Measurements from ENCODE around the gene GNAQ. TPM values are rescaled to one million over a fixed set of nuclear protein-coding genes. Genes with fewer than 3 reads are reported as not detected.

The GNAQ gene
- total RNA-seq, 2 experiments from 2014 or later = 17.8 to 18.1 TPM

- intact Hi-C loops (cut with micrococcal nuclease) = no loop called here
- Mint-ChIP-seq H3K27ac (no peak overlapping the region), H3K27me3 (no peaks in the 10 kb centered on the region), H3K9me3 (peaks cover 2% of the 10 kb centered on the region), H3K4me1 (ENCODE audit: low read depth) (peaks cover 2% of the 10 kb centered on the region), H3K4me3 (no peak overlapping the region), H3K36me3 (ENCODE audit: low read depth) (peaks cover 6% of the 10 kb centered on the region)
- DNase-seq (no peak), ATAC-seq (no peak)
- ChIA-PET CTCF (interaction anchor here (1.2 kb wide), 1 partner anchor 18 kb away, joined by 4 read pairs; no protein-coding TSS in a partner anchor), POLR2A (no interaction called here)
- TF ChIP-seq, protein P1, sequence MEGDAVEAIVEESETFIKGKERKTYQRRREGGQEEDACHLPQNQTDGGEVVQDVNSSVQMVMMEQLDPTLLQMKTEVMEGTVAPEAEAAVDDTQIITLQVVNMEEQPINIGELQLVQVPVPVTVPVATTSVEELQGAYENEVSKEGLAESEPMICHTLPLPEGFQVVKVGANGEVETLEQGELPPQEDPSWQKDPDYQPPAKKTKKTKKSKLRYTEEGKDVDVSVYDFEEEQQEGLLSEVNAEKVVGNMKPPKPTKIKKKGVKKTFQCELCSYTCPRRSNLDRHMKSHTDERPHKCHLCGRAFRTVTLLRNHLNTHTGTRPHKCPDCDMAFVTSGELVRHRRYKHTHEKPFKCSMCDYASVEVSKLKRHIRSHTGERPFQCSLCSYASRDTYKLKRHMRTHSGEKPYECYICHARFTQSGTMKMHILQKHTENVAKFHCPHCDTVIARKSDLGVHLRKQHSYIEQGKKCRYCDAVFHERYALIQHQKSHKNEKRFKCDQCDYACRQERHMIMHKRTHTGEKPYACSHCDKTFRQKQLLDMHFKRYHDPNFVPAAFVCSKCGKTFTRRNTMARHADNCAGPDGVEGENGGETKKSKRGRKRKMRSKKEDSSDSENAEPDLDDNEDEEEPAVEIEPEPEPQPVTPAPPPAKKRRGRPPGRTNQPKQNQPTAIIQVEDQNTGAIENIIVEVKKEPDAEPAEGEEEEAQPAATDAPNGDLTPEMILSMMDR (IDR thresholded peaks at IDR 0.05) = no peak
Measured at GRCh38 chr9:77770340-77770739, 261.3 kb downstream of the GNAQ start.

DNA sequence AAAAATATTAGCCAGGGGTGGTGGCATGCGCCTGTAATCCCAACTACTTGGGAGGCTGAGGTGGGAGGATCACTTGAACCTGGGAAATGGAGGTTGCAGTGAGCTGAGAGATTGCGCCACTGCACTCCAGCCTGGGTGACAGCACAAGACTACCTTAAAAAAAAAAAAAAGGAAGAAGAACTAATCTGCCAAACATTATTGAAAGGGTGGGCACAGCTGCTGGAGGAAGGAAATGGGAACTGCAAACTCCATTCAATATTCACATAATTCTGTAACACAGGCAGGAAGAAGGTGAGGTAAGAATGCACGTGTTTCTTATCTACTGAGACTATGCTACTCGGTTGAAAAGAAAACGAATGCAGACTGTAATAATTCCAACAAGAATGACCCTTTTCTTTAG lies 262.4 kb downstream of the GNAQ start:
- peaks cover 6% of the 10 kb centered on the region for H3K36me3 Mint-ChIP-seq (ENCODE audit: low read depth)
- CTCF ChIA-PET = no interaction called here
- TF ChIP-seq, protein P1 (IDR thresholded peaks at IDR 0.05) = no peak
- POLR2A ChIA-PET = no interaction called here
- H3K27ac Mint-ChIP-seq = no peak overlapping the region
- intact Hi-C loops (cut with micrococcal nuclease) = no loop called here
- no peaks in the 10 kb centered on the region for H3K27me3 Mint-ChIP-seq
- DNase-seq = no peak
- H3K4me3 Mint-ChIP-seq = no peak overlapping the region
- ATAC-seq = no peak
- H3K9me3 Mint-ChIP-seq = peaks cover 2% of the 10 kb centered on the region
- peaks cover 3% of the 10 kb centered on the region for H3K4me1 Mint-ChIP-seq (ENCODE audit: low read depth)

- H3K27me3 Mint-ChIP-seq = no peaks in the 10 kb centered on the region
- TF ChIP-seq, protein P1 (IDR thresholded peaks at IDR 0.05) = no peak
- peaks cover 2% of the 10 kb centered on the region for H3K4me1 Mint-ChIP-seq (ENCODE audit: low read depth)
- ATAC-seq = no peak
- intact Hi-C loops (cut with micrococcal nuclease) = no loop called here
- H3K9me3 Mint-ChIP-seq = peaks cover 2% of the 10 kb centered on the region
- no peak for DNase-seq
- H3K27ac Mint-ChIP-seq = no peak overlapping the region
- H3K4me3 Mint-ChIP-seq = no peak overlapping the region
- POLR2A ChIA-PET = no interaction called here
- peaks cover 7% of the 10 kb centered on the region for H3K36me3 Mint-ChIP-seq (ENCODE audit: low read depth)
- CTCF ChIA-PET = interaction anchor here (0.9 to 1.0 kb wide), 2 partner anchors 75 to 333 kb away, joined by 3 read pairs; no protein-coding TSS in a partner anchor
Measured at GRCh38 chr9:77766587-77766986, 265.0 kb downstream of the GNAQ start.

GRCh38 chr9:77765781-77766259 lies 265.8 kb downstream of the GNAQ start:
- TF ChIP-seq, protein P1 (IDR thresholded peaks at IDR 0.05) = no peak
- Mint-ChIP-seq H3K4me1 (ENCODE audit: low read depth) (peaks cover 2% of the 10 kb centered on the region), H3K27ac (no peak overlapping the region), H3K36me3 (ENCODE audit: low read depth) (peaks cover 7% of the 10 kb centered on the region), H3K27me3 (no peaks in the 10 kb centered on the region), H3K9me3 (peaks cover 2% of the 10 kb centered on the region), H3K4me3 (no peak overlapping the region)
- DNase-seq (no peak), ATAC-seq (no peak)
- intact Hi-C loops (cut with micrococcal nuclease) = no loop called here
- ChIA-PET CTCF (interaction anchor here (1.0 kb wide), 1 partner anchor 76 kb away, joined by 3 read pairs; no protein-coding TSS in a partner anchor), POLR2A (no interaction called here)

GRCh38 chr9:77764894-77765780 lies 266.5 kb downstream of the GNAQ start:
- Mint-ChIP-seq H3K9me3 (peaks cover 2% of the 10 kb centered on the region), H3K27me3 (no peaks in the 10 kb centered on the region), H3K4me1 (ENCODE audit: low read depth) (peaks cover 2% of the 10 kb centered on the region), H3K4me3 (no peak overlapping the region), H3K36me3 (ENCODE audit: low read depth) (peaks cover 7% of the 10 kb centered on the region), H3K27ac (no peak overlapping the region)
- no peak for DNase-seq
- ATAC-seq = no peak
- CTCF ChIA-PET = interaction anchor here (0.6 to 1.6 kb wide), 4 partner anchors 14 to 68 kb away, joined by 3 to 5 read pairs (median 3); no protein-coding TSS in a partner anchor
- TF ChIP-seq, protein P1 (IDR thresholded peaks at IDR 0.05) = peak; percentile 36
- POLR2A ChIA-PET = interaction anchor here (0.6 kb wide), 2 partner anchors 525 to 667 kb away, joined by 3 to 4 read pairs; no protein-coding TSS in a partner anchor
- intact Hi-C loops (cut with micrococcal nuclease) = no loop called here

All from activated CD8-positive, alpha-beta T cell treated with anti-CD3 and anti-CD28 coated beads for 36 hours (primary cell).